Endometrial microvascular endothelial cells (primary cell): ENCODE results near the gene RADX. TPM values are rescaled to one million over a fixed set of nuclear protein-coding genes. Genes with fewer than 3 reads are reported as not detected.

Source experiments
- total RNA-seq: library from RNA; depleted of rRNA; stranded (reverse); fragments of >200 nt; gene quantifications from one replicate; pipeline ENCODE4 v1.2.3, GENCODE V29; 2015; ENCODE audit errors: inconsistent ontology term

RADX gene
- total RNA-seq, 1 donor from 2014 or later, result 1.1 TPM

Other genes starting within 250 kb of the RADX start
- gene RNF128, start 114.7 kb downstream of the RADX start, total RNA-seq, result 0.37 TPM
- 5.1 TPM for gene TBC1D8B, start 190.7 kb downstream of the RADX start, total RNA-seq